HG03521 (cell line): ENCODE results near the gene DNAJC10.
A peak's percentile ranks its signal among the peaks of the same experiment; 100 is the strongest.
"Not testable (repeated sequence)": the region's sequence is repeated elsewhere in the genome, so short reads cannot be mapped to it uniquely, and the experiment has no call there.

Source experiments
- ATAC-seq: cut with Tn5 transposase; IDR thresholded peaks from one replicate; pipeline ENCODE4 v1.9.1; 2021; ENCODE audit warnings: mild to moderate bottlenecking, moderate library complexity; ENCODE audit not compliant: unreplicated experiment

The DNAJC10 gene

GRCh38 chr2:182715892-182716649 is at the start of gene DNAJC10:
TSS of gene DNAJC10 (plus strand) at chr2:182716257. CDS start at chr2:182718087, 1,830 bp downstream.
- ATAC-seq, result peak; percentile 80

GRCh38 chr2:182666674-182667314 is 49.3 kb upstream of the DNAJC10 start:
- peak; percentile 73 for ATAC-seq

- ATAC-seq, result peak; percentile 7
These were observed 48.8 kb upstream of the DNAJC10 start for GRCh38 chr2:182667315-182667695.

GRCh38 chr2:182668671-182669070 is 47.4 kb upstream of the DNAJC10 start:
- ATAC-seq, result no peak

GRCh38 chr2:182672466-182673165 is 43.4 kb upstream of the DNAJC10 start:
- no peak for ATAC-seq

- no peak for ATAC-seq
These were observed 35.2 kb upstream of the DNAJC10 start for GRCh38 chr2:182680837-182681236.

- no peak for ATAC-seq
These were observed 33.8 kb upstream of the DNAJC10 start for GRCh38 chr2:182682210-182682609.

GRCh38 chr2:182685559-182685958 is 30.5 kb upstream of the DNAJC10 start:
- ATAC-seq, result no peak

GRCh38 chr2:182686763-182687162 is 29.3 kb upstream of the DNAJC10 start:
- not testable (repeated sequence) for ATAC-seq

- ATAC-seq, result no peak
These were observed 21.9 kb upstream of the DNAJC10 start for GRCh38 chr2:182694189-182694588.

- no peak for ATAC-seq
These were observed 20.3 kb upstream of the DNAJC10 start for GRCh38 chr2:182695776-182696175.

GRCh38 chr2:182698671-182699070 is 17.4 kb upstream of the DNAJC10 start:
- ATAC-seq, result no peak

- no peak for ATAC-seq
These were observed 10.3 kb upstream of the DNAJC10 start for GRCh38 chr2:182705761-182706160.

GRCh38 chr2:182706751-182707150 is 9.3 kb upstream of the DNAJC10 start:
- no peak for ATAC-seq

- ATAC-seq, result no peak
These were observed 2.5 kb upstream of the DNAJC10 start for GRCh38 chr2:182713601-182714000.

- no peak for ATAC-seq
These were observed 751 bp upstream of the DNAJC10 start for GRCh38 chr2:182715121-182715891.

- ATAC-seq, result peak; percentile 2
These were observed 558 bp downstream of the DNAJC10 start for GRCh38 chr2:182716650-182716979.

GRCh38 chr2:182717416-182717815 is 1.4 kb downstream of the DNAJC10 start:
- peak; percentile 38 for ATAC-seq

- no peak for ATAC-seq
These were observed 1.8 kb downstream of the DNAJC10 start for GRCh38 chr2:182717816-182718215.

GRCh38 chr2:182718459-182718858 is 2.4 kb downstream of the DNAJC10 start:
- no peak for ATAC-seq

- ATAC-seq, result not testable (repeated sequence)
These were observed 3.1 kb downstream of the DNAJC10 start for GRCh38 chr2:182719116-182719515.
